Adrenal gland (tissue), 5 donors: ENCODE data around the gene GPR4.

Experiments used
- POLR2A ChIP-seq, 2 donors: fragments of 450-650 bp; IDR thresholded peaks; one replicate each; pipeline ENCODE4 v1.6.1; 2017; ENCODE audit warnings: antibody characterized with exemption in 2 of 2, mild to moderate bottlenecking in 2 of 2, moderate library complexity in 1 of 2
- TF ChIP-seq, protein P1 (sequence below), 6 experiments: fragments of 450-650 bp in 4 of 6; fragments of 200-600 bp in 2 of 6; sonication (generic) in 1 of 6; IDR thresholded peaks; 1 replicate in 5 of 6; 2 replicates in 1 of 6; pipeline versions ENCODE4 v1.5.1 to v1.8.0; 2016 to 2021; ENCODE audit warnings: antibody characterized with exemption in 6 of 6, mild to moderate bottlenecking in 2 of 6, moderate library complexity in 1 of 6
- donor health status: DM: no; HTN: no; CAD: no.

DNA sequence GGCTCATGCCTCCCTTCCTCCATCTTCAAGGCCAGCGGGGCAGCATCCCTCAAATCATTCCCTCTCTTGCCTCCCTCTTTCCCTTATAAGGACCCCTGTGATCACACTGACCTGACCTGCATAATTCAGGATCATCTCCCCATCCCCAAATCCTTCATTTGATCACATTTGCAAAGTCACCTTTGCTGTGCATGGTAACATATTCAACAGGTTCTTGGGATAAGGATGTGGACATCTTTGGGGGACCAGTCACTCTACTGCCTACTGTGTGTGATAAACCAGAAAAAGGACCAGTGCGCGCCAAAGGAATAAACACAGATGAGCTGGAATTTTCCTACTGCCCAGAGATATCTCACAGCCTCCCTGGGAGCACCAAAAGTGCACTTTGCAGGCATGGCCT lies 25.3 kb downstream of the GPR4 start:
- TF ChIP-seq, protein P1, sequence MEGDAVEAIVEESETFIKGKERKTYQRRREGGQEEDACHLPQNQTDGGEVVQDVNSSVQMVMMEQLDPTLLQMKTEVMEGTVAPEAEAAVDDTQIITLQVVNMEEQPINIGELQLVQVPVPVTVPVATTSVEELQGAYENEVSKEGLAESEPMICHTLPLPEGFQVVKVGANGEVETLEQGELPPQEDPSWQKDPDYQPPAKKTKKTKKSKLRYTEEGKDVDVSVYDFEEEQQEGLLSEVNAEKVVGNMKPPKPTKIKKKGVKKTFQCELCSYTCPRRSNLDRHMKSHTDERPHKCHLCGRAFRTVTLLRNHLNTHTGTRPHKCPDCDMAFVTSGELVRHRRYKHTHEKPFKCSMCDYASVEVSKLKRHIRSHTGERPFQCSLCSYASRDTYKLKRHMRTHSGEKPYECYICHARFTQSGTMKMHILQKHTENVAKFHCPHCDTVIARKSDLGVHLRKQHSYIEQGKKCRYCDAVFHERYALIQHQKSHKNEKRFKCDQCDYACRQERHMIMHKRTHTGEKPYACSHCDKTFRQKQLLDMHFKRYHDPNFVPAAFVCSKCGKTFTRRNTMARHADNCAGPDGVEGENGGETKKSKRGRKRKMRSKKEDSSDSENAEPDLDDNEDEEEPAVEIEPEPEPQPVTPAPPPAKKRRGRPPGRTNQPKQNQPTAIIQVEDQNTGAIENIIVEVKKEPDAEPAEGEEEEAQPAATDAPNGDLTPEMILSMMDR (IDR thresholded peaks at IDR 0.05) = no peak
- TF ChIP-seq POLR2A (IDR thresholded peaks at IDR 0.05) = no peak
